Mesothelial cell of epicardium (in vitro differentiated cells): Measurements from ENCODE around the gene SOX6. TPM values are rescaled to one million over a fixed set of nuclear protein-coding genes. Genes with fewer than 3 reads are reported as not detected.
"Not testable (repeated sequence)": the region's sequence is repeated elsewhere in the genome, so short reads cannot be mapped to it uniquely, and the experiment has no call there.

Experiments
- DNase-seq, 2 experiments: peaks; one replicate each; pipeline ENCODE4 v3.0.0; 2021; ENCODE audit warnings: low spot score in 2 of 2; ENCODE audit not compliant: unreplicated experiment in 2 of 2
- H3K27ac Mint-ChIP-seq: 2 replicates; pipeline ENCODE4 v1.8.0; 2021; ENCODE audit warnings: mixed read lengths
- H3K27me3 Mint-ChIP-seq: 2 replicates; pipeline ENCODE4 v1.8.0; 2021; ENCODE audit warnings: low read depth, mixed read lengths
- H3K36me3 Mint-ChIP-seq: 2 replicates; pipeline ENCODE4 v1.8.0; 2021; ENCODE audit warnings: mixed read lengths
- H3K4me1 Mint-ChIP-seq: 2 replicates; pipeline ENCODE4 v1.8.0; 2021; ENCODE audit warnings: mixed read lengths
- H3K4me3 Mint-ChIP-seq: 2 replicates; pipeline ENCODE4 v1.8.0; 2021; ENCODE audit warnings: mild to moderate bottlenecking, moderate library complexity, mixed read lengths
- H3K9me3 Mint-ChIP-seq: 2 replicates; pipeline ENCODE4 v1.8.0; 2021; ENCODE audit warnings: mixed read lengths
- CTCF ChIP-seq: fragments of 200-600 bp; sonication (generic); IDR thresholded peaks from one replicate; pipeline ENCODE4 v1.5.0; 2021; ENCODE audit warnings: antibody characterized with exemption; ENCODE audit not compliant: unreplicated experiment
- total RNA-seq: library from RNA; stranded (reverse); gene quantifications from 3 replicates; pipeline ENCODE4 v1.2.1, GENCODE V29; 2021

The SOX6 gene
- total RNA-seq, 1 donor from 2014 or later = 46.4 TPM

- H3K4me1 Mint-ChIP-seq = peaks cover 44% of the 10 kb centered on the region
- TF ChIP-seq CTCF = no peak
- peaks cover 12% of the 10 kb centered on the region for H3K9me3 Mint-ChIP-seq
- H3K4me3 Mint-ChIP-seq = peak overlapping the region; percentile 25
- peak in 1 of 2 experiments; percentile 42 for DNase-seq
- H3K27ac Mint-ChIP-seq = peak overlapping the region; percentile 89
- H3K36me3 Mint-ChIP-seq = peaks cover 9% of the 10 kb centered on the region
- no peaks in the 10 kb centered on the region for H3K27me3 Mint-ChIP-seq
Observed at GRCh38 chr11:16148301-16148931, 207.9 kb downstream of the SOX6 start.

- Mint-ChIP-seq H3K4me1 (peaks cover 38% of the 10 kb centered on the region), H3K36me3 (peaks cover 13% of the 10 kb centered on the region), H3K9me3 (peaks cover 19% of the 10 kb centered on the region)
- H3K27me3 Mint-ChIP-seq, H3K4me3 Mint-ChIP-seq, H3K27ac Mint-ChIP-seq, DNase-seq: not testable (repeated sequence)
Observed at GRCh38 chr11:16146980-16147379, 209.4 kb downstream of the SOX6 start.

GRCh38 chr11:16141614-16142013, 214.7 kb downstream of the SOX6 start:
- H3K27ac Mint-ChIP-seq, DNase-seq, H3K4me3 Mint-ChIP-seq: not testable (repeated sequence)

GRCh38 chr11:16141162-16141561, 215.2 kb downstream of the SOX6 start:
- H3K27ac Mint-ChIP-seq, H3K4me1 Mint-ChIP-seq, DNase-seq, H3K4me3 Mint-ChIP-seq, H3K27me3 Mint-ChIP-seq: not testable (repeated sequence)
- peaks cover 31% of the 10 kb centered on the region for H3K9me3 Mint-ChIP-seq
- H3K36me3 Mint-ChIP-seq = peaks cover 20% of the 10 kb centered on the region

More at GRCh38 chr11:16141614-16142013, 214.7 kb downstream of the SOX6 start:
- Mint-ChIP-seq H3K36me3 (peaks cover 20% of the 10 kb centered on the region), H3K9me3 (peaks cover 31% of the 10 kb centered on the region)
- not testable (repeated sequence) for H3K27me3 Mint-ChIP-seq, H3K4me1 Mint-ChIP-seq

- TF ChIP-seq CTCF = no peak
- DNase-seq = no peak
- H3K4me3 Mint-ChIP-seq = no peak overlapping the region
- no peak overlapping the region for H3K27ac Mint-ChIP-seq
- H3K36me3 Mint-ChIP-seq = peaks cover 24% of the 10 kb centered on the region
- H3K9me3 Mint-ChIP-seq = peaks cover 34% of the 10 kb centered on the region
- H3K4me1 Mint-ChIP-seq = peaks cover 6% of the 10 kb centered on the region
- no peaks in the 10 kb centered on the region for H3K27me3 Mint-ChIP-seq
Observed at GRCh38 chr11:16136792-16137390, 219.5 kb downstream of the SOX6 start.

GRCh38 chr11:16133867-16134266, 222.5 kb downstream of the SOX6 start:
- H3K36me3 Mint-ChIP-seq = peaks cover 19% of the 10 kb centered on the region
- no peak overlapping the region for H3K27ac Mint-ChIP-seq
- no peak overlapping the region for H3K4me3 Mint-ChIP-seq
- peaks cover 6% of the 10 kb centered on the region for H3K4me1 Mint-ChIP-seq
- no peaks in the 10 kb centered on the region for H3K27me3 Mint-ChIP-seq
- H3K9me3 Mint-ChIP-seq = peaks cover 29% of the 10 kb centered on the region
- no peak for TF ChIP-seq CTCF
- no peak for DNase-seq

- DNase-seq = no peak
- no peak overlapping the region for H3K27ac Mint-ChIP-seq
- peaks cover 7% of the 10 kb centered on the region for H3K9me3 Mint-ChIP-seq
- peaks cover 2% of the 10 kb centered on the region for H3K36me3 Mint-ChIP-seq
- no peak overlapping the region for H3K4me3 Mint-ChIP-seq
- H3K4me1 Mint-ChIP-seq = peaks cover 13% of the 10 kb centered on the region
- no peak for TF ChIP-seq CTCF
- no peaks in the 10 kb centered on the region for H3K27me3 Mint-ChIP-seq
Observed at GRCh38 chr11:16127732-16128131, 228.6 kb downstream of the SOX6 start.
